Transverse colon (tissue), 4 donors: ENCODE measurements around the gene KBTBD4. TPM values are rescaled to one million over a fixed set of nuclear protein-coding genes. Genes with fewer than 3 reads are reported as not detected.

Source experiments
- DNase-seq: peaks from one replicate; pipeline ENCODE4 v3.0.0-alpha.2; 2019
- H3K27ac ChIP-seq, 4 donors: fragments of 200-600 bp; sonication (generic); 2 replicates each; pipeline ENCODE4 v1.5.1; 2016 to 2018; ENCODE audit warnings: inconsistent platforms in 4 of 4
- H3K27me3 ChIP-seq: fragments of 200-600 bp; sonication (generic); 2 replicates; pipeline ENCODE4 v1.5.1; 2017; ENCODE audit warnings: inconsistent platforms
- H3K36me3 ChIP-seq, 4 donors: fragments of 200-600 bp; sonication (generic); 2 replicates each; pipeline ENCODE4 v1.5.1; 2017 to 2019; ENCODE audit warnings: inconsistent platforms in 4 of 4
- H3K4me1 ChIP-seq, 4 donors: fragments of 200-600 bp; sonication (generic); 2 replicates each; pipeline ENCODE4 v1.5.1; 2017 to 2020; ENCODE audit warnings: inconsistent platforms in 4 of 4
- H3K4me3 ChIP-seq, 4 donors: fragments of 200-600 bp; sonication (generic); 1 replicate in 1 of 4; 2 replicates in 3 of 4; pipeline versions ENCODE4 v1.5.1 to v1.6.1; 2017 to 2019; ENCODE audit warnings: inconsistent platforms in 4 of 4
- H3K9me3 ChIP-seq, 2 donors: fragments of 200-600 bp; sonication (generic); 2 replicates each; pipeline ENCODE4 v1.5.1; 2017 to 2019; ENCODE audit warnings: inconsistent platforms in 2 of 2
- EP300 ChIP-seq: sonication (generic); formaldehyde crosslinking; IDR thresholded peaks from one replicate; pipeline ENCODE4 v1.6.1; 2017; ENCODE audit warnings: antibody characterized with exemption, low read depth
- POLR2A ChIP-seq: fragments of 450-650 bp; IDR thresholded peaks from one replicate; pipeline ENCODE4 v1.6.1; 2016; ENCODE audit warnings: antibody characterized with exemption, mild to moderate bottlenecking, moderate library complexity
- POLR2AphosphoS5 ChIP-seq, 3 donors: sonication (generic); formaldehyde crosslinking; IDR thresholded peaks; one replicate each; pipeline ENCODE4 v1.6.1; 2016; ENCODE audit warnings: antibody characterized with exemption in 3 of 3
- WGBS, 2 donors: methylation state at CpG; one replicate each; pipeline ENCODE4 v1.1.5; 2018; ENCODE audit warnings: low coverage in 1 of 2; 5-methylcytosine and 5-hydroxymethylcytosine counted together
- in situ Hi-C, 4 donors: fragments of 200-750 bp; cut with MboI; loops; one replicate each; pipeline versions ENCODE4 v1.15.0 to v1.15.1; 2017; ENCODE audit warnings: low sequenced_read_pairs in 3 of 4, low pct_ligation_motif_present in 1 of 4, low pct_unique_long_range_greater_than_20kb in 1 of 4
- intact Hi-C: fragments of 100-400 bp; cut with DNase I; formaldehyde crosslinking; loops from one replicate; pipeline ENCODE4 v1.15.1; 2023; ENCODE audit warnings: low total_unique reads
- total RNA-seq, 4 donors: library from RNA; depleted of rRNA; stranded (reverse); fragments of >200 nt; gene quantifications; one replicate each; pipeline ENCODE4 v1.1.0, GENCODE V29; 2016
- TF ChIP-seq, protein P1 (sequence below), 5 experiments: fragments of 200-600 bp in 3 of 5; fragments of 450-650 bp in 2 of 5; sonication (generic) in 3 of 5; IDR thresholded peaks; 1 replicate in 2 of 5; 2 replicates in 3 of 5; pipeline ENCODE4 v1.5.1; 2016 to 2017; ENCODE audit warnings: antibody characterized with exemption in 5 of 5, inconsistent platforms in 3 of 5, mild to moderate bottlenecking in 2 of 5, moderate library complexity in 1 of 5

Gene KBTBD4
- total RNA-seq, 4 donors from 2014 or later: 9.4 to 20.3 (median 16.5) TPM

DNA sequence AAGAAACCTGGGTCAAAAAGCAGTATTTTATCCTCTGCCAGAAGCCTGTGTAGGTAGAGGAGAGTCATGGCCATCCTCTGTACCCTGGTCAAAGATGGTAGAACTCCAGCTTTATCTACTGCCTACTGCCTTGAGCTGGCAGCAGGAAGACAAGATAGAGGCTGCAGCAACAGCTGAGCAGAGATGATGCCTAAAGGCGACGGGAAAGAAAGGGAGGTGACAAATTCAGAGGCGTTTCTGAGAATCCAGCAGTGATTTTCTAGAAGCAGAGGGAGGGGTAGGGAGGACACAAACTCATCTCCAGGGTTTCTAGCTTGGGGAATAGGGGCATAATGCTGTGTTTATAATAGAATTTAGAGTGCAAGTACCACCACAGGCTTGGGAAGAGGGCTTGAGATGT lies 30.9 kb upstream of the KBTBD4 start:
- in situ Hi-C loops (no loop called here), intact Hi-C loops (no loop called here)
- no peak for DNase-seq
- TF ChIP-seq POLR2A (no peak), POLR2AphosphoS5 (IDR thresholded peaks at IDR 0.05) (no peak), EP300 (no peak)
- TF ChIP-seq, protein P1, sequence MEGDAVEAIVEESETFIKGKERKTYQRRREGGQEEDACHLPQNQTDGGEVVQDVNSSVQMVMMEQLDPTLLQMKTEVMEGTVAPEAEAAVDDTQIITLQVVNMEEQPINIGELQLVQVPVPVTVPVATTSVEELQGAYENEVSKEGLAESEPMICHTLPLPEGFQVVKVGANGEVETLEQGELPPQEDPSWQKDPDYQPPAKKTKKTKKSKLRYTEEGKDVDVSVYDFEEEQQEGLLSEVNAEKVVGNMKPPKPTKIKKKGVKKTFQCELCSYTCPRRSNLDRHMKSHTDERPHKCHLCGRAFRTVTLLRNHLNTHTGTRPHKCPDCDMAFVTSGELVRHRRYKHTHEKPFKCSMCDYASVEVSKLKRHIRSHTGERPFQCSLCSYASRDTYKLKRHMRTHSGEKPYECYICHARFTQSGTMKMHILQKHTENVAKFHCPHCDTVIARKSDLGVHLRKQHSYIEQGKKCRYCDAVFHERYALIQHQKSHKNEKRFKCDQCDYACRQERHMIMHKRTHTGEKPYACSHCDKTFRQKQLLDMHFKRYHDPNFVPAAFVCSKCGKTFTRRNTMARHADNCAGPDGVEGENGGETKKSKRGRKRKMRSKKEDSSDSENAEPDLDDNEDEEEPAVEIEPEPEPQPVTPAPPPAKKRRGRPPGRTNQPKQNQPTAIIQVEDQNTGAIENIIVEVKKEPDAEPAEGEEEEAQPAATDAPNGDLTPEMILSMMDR (IDR thresholded peaks at IDR 0.05): no peak
- peaks cover 0 to 5% (median 0%) of the 10 kb centered on the region in 4 donors for H3K4me1 ChIP-seq
- no peak overlapping the region for H3K4me3 ChIP-seq
- H3K9me3 ChIP-seq: no peaks in the 10 kb centered on the region
- 71% methylated on average over 3 of the region's 3 CpGs; no CpG with 5 or more reads in 1 of the 2 donors for WGBS, 2 donors
- H3K27ac ChIP-seq: no peak overlapping the region
- no peaks in the 10 kb centered on the region for H3K27me3 ChIP-seq
- no peaks in the 10 kb centered on the region for H3K36me3 ChIP-seq

DNA sequence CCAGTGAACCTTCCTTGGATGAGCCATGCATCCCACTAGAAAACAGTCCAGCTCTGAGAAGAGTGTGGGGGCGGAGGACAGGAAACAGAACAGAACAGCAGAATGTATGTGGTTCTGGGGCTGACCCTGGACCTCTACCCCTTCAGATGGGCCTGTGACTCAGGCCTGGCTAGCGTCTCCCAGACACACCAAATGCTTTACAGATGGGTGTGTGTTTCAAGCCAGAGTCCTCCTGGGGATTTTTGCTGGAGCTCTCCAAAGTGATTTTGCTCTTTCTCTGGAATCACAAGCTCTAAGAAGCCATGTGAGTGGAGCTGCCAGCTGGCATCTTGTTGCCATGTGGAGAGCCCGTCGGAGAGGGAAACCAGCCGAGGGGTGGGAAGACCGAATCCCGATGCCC lies 28.6 kb upstream of the KBTBD4 start:
- in situ Hi-C loops: no loop called here
- no peak overlapping the region for H3K4me3 ChIP-seq
- H3K4me1 ChIP-seq: peaks cover 0 to 5% (median 0%) of the 10 kb centered on the region in 4 donors
- no peaks in the 10 kb centered on the region for H3K9me3 ChIP-seq
- H3K27me3 ChIP-seq: no peaks in the 10 kb centered on the region
- DNase-seq: no peak
- H3K27ac ChIP-seq: no peak overlapping the region
- H3K36me3 ChIP-seq: no peaks in the 10 kb centered on the region
- intact Hi-C loops: no loop called here
- TF ChIP-seq POLR2AphosphoS5 (IDR thresholded peaks at IDR 0.05) (no peak), POLR2A (no peak), EP300 (no peak)
- WGBS, 2 donors: 67 to 78% methylated on average over 1 to 7 of the region's 7 CpGs

DNA sequence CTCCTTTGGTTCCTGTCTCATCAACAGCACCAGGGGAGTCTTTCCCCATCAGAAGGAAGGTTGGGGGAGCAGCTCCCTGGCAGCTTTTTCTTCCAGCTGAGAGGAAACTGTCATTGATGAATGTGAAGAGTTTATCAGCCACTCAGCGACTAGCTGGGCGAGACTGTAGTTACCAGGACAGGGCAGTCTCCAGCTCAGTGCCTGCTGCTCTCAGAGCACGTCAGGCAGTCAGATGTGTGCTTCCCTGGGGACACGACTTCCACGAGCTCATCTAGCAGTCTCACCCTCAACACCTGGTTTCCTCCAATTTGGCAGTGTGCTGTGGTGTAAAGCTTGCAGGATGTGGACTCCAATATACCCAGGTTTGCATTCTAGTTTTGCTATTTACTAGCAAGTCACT lies 28.0 kb upstream of the KBTBD4 start:
- H3K27ac ChIP-seq: no peak overlapping the region
- no peaks in the 10 kb centered on the region for H3K36me3 ChIP-seq
- H3K27me3 ChIP-seq: no peaks in the 10 kb centered on the region
- in situ Hi-C loops (no loop called here), intact Hi-C loops (no loop called here)
- 51% methylated on average over 5 of the region's 5 CpGs; no CpG with 5 or more reads in 1 of the 2 donors for WGBS, 2 donors
- H3K4me1 ChIP-seq: peaks cover 0 to 5% (median 0%) of the 10 kb centered on the region in 4 donors
- no peaks in the 10 kb centered on the region for H3K9me3 ChIP-seq
- H3K4me3 ChIP-seq: no peak overlapping the region
- DNase-seq: no peak
- TF ChIP-seq POLR2A (no peak), EP300 (no peak), POLR2AphosphoS5 (IDR thresholded peaks at IDR 0.05) (no peak)
- TF ChIP-seq, protein P1 (IDR thresholded peaks at IDR 0.05): no peak

DNA sequence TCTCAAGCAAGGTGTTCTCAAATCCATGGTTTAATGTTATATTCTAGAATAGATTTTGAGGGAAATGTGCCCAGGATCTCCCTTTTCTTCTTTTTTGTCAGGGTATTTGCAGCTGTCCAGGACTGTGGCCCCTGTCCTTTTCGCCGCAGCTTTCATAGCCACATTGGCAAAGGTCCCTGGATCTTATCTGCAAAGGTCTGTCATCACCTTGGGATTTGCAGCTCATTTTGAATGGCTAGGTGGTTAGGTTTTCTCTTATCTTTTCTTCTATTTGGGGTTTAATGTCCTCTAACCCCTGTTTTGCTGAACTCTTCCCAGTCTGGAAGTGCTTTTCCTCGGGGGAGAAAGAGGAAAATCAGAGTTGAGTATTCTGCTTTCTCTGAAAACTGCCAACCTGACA lies 27.2 kb upstream of the KBTBD4 start:
- no peaks in the 10 kb centered on the region for H3K36me3 ChIP-seq
- in situ Hi-C loops: no loop called here
- H3K9me3 ChIP-seq: no peaks in the 10 kb centered on the region
- TF ChIP-seq POLR2A (no peak), EP300 (no peak), POLR2AphosphoS5 (IDR thresholded peaks at IDR 0.05) (no peak)
- TF ChIP-seq, protein P1 (IDR thresholded peaks at IDR 0.05): no peak
- WGBS, 2 donors: 64 to 90% methylated on average over 1 to 3 of the region's 3 CpGs
- H3K4me3 ChIP-seq: no peak overlapping the region
- no peaks in the 10 kb centered on the region for H3K27me3 ChIP-seq
- DNase-seq: no peak
- intact Hi-C loops: no loop called here
- H3K27ac ChIP-seq: no peak overlapping the region
- peaks cover 0 to under 1% (median 0%) of the 10 kb centered on the region in 4 donors for H3K4me1 ChIP-seq

DNA sequence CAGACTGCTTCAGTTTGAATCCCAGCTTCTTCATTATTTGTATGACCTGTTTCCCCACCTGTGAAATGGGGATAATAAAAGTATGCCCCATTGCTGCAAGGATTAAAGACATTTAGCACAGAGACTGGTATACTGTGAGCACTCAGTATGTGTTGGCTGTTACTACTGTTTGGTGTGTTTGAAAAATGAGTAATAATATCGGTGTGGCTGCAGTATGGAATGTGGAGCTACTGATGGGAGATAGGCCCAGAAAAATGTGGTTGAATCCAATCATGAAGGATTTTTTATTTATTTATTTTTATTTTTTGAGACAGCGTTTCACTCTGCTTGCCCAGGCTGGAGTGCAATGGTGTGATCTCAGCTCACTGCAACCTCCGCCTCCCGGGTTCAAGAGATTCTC lies 24.5 kb upstream of the KBTBD4 start:
- Histone ChIP-seq H3K4me3 (no peak overlapping the region), H3K9me3 (no peaks in the 10 kb centered on the region), H3K27me3 (no peaks in the 10 kb centered on the region), H3K36me3 (no peaks in the 10 kb centered on the region), H3K27ac (no peak overlapping the region), H3K4me1 (no peaks in the 10 kb centered on the region)
- WGBS, 2 donors: 94 to 95% methylated on average over 2 to 4 of the region's 4 CpGs
- intact Hi-C loops: no loop called here
- in situ Hi-C loops: no loop called here
- TF ChIP-seq POLR2A (no peak), POLR2AphosphoS5 (IDR thresholded peaks at IDR 0.05) (no peak), EP300 (no peak)
- TF ChIP-seq, protein P1 (IDR thresholded peaks at IDR 0.05): no peak
- DNase-seq: no peak
